K562 (cell line): ENCODE data around the gene DAB2IP.

Experiments used
- CHD4 ChIP-seq: fragments of 200-600 bp; sonication (generic); IDR thresholded peaks from 3 replicates; pipeline ENCODE4 v1.6.1; 2012; ENCODE audit warnings: low read depth, mild to moderate bottlenecking, mixed read lengths, low read length, inconsistent platforms; ENCODE audit not compliant: insufficient read depth, insufficient replicate concordance, poor library complexity, severe bottlenecking
- CTCF ChIP-seq, 3 experiments: IDR thresholded peaks in 2 of 3; conservative IDR thresholded peaks in 1 of 3; 2 replicates each; pipeline ENCODE4 v1.5.1; 2011 to 2012; ENCODE audit warnings: low read length in 3 of 3, mild to moderate bottlenecking in 3 of 3, control low read depth in 2 of 3, improper control_type of control experiment in 1 of 3, inconsistent platforms in 1 of 3, low read depth in 1 of 3, mixed read lengths in 1 of 3, moderate library complexity in 1 of 3; ENCODE audit not compliant: insufficient read depth in 2 of 3
- ELF4 ChIP-seq: fragments of 450-650 bp; formaldehyde crosslinking; IDR thresholded peaks from 2 replicates; pipeline ENCODE4 v1.4.0; 2022; ENCODE audit warnings: missing genetic modification characterization
- JUND ChIP-seq, 2 experiments: IDR thresholded peaks; 2 replicates in 1 of 2; 3 replicates in 1 of 2; pipeline ENCODE4 v1.6.1; 2011; ENCODE audit warnings: borderline replicate concordance in 2 of 2, low read depth in 2 of 2, low read length in 2 of 2, improper control_type of control experiment in 1 of 2, missing biosample characterization in 1 of 2, missing genetic modification characterization in 1 of 2, missing genetic modification reagents in 1 of 2
- MEF2A ChIP-seq: IDR thresholded peaks from 2 replicates; pipeline ENCODE4 v1.6.1; 2011; ENCODE audit warnings: low read depth, mild to moderate bottlenecking, low read length, moderate library complexity; ENCODE audit not compliant: control insufficient read depth
- NR1H2 ChIP-seq: sonication (generic); formaldehyde crosslinking; IDR thresholded peaks from 2 replicates; pipeline ENCODE4 v1.4.0; 2020; ENCODE audit warnings: mild to moderate bottlenecking, missing genetic modification reagents
- NR4A1 ChIP-seq, 2 experiments: fragments of 250-450 bp in 1 of 2; fragments of 450-650 bp in 1 of 2; sonication (Bioruptor Pico) in 1 of 2; IDR thresholded peaks; 2 replicates each; pipeline versions ENCODE4 v1.4.0 to v1.6.1; 2016 to 2020; ENCODE audit warnings: mild to moderate bottlenecking in 2 of 2, missing compliant biosample characterization in 1 of 2, missing genetic modification characterization in 1 of 2, moderate library complexity in 1 of 2
- NRF1 ChIP-seq, 2 experiments: fragments of 450-650 bp; IDR thresholded peaks in 1 of 2; conservative IDR thresholded peaks in 1 of 2; 2 replicates each; pipeline ENCODE4 v1.6.1; 2014; ENCODE audit warnings: mild to moderate bottlenecking in 2 of 2
- RERE ChIP-seq: sonication (generic); formaldehyde crosslinking; IDR thresholded peaks from 2 replicates; pipeline ENCODE4 v1.8.0; 2023; ENCODE audit warnings: missing genetic modification reagents, mild to moderate bottlenecking, borderline replicate concordance
- TARDBP ChIP-seq: fragments of 450-650 bp; IDR thresholded peaks from 2 replicates; pipeline ENCODE4 v1.6.1; 2016
- YY1 ChIP-seq, 3 experiments: IDR thresholded peaks; 2 replicates each; pipeline ENCODE4 v1.6.1; 2011; ENCODE audit warnings: low read length in 2 of 3, mild to moderate bottlenecking in 2 of 3, moderate library complexity in 2 of 3, borderline replicate concordance in 1 of 3, control low read depth in 1 of 3, low read depth in 1 of 3; ENCODE audit not compliant: insufficient read depth in 3 of 3, insufficient replicate concordance in 2 of 3, control insufficient read depth in 1 of 3, insufficient read length in 1 of 3; ENCODE audit errors: extremely low read depth in 1 of 3
- ZNF146 ChIP-seq: IDR thresholded peaks from one replicate; pipeline ENCODE4 v1.6.1; 2018; ENCODE audit warnings: missing compliant biosample characterization; ENCODE audit not compliant: unreplicated experiment
- ZSCAN32 ChIP-seq: fragments of 450-650 bp; formaldehyde crosslinking; IDR thresholded peaks from 2 replicates; pipeline ENCODE4 v1.4.0; 2020; ENCODE audit warnings: mild to moderate bottlenecking, moderate library complexity

GRCh38 chr9:121813519-121814210, 162.2 kb downstream of the DAB2IP start:
- TF ChIP-seq ZNF146 (no peak), ZSCAN32 (no peak), RERE (CRISPR knock-in tag) (no peak), ELF4 (CRISPR knock-in tag) (no peak), JUND (IDR thresholded peaks at IDR 0.05; ENCODE audit: borderline replicate concordance, low read depth, low read length) (no peak), JUND (tag; IDR thresholded peaks at IDR 0.05; ENCODE audit: borderline replicate concordance, low read depth, low read length) (no peak), TARDBP (no peak), NR4A1 (CRISPR knock-in tag; IDR thresholded peaks at IDR 0.05) (no peak), NR4A1 (tag; IDR thresholded peaks at IDR 0.05) (no peak), CHD4 (no peak), MEF2A (no peak), NRF1 (conservative IDR thresholded peaks at IDR 0.05 in 1 of 2, IDR thresholded peaks at IDR 0.05 in 1 of 2) (no peak), CTCF (IDR thresholded peaks at IDR 0.05 in 2 of 3, conservative IDR thresholded peaks at IDR 0.05 in 1 of 3; ENCODE audit: insufficient read depth in 2 of 3, low read depth in 1 of 3, low read length in 3 of 3) (no peak), NR1H2 (CRISPR knock-in tag) (no peak), YY1 (IDR thresholded peaks at IDR 0.05; ENCODE audit: borderline replicate concordance in 1 of 3, control insufficient read depth in 1 of 3, extremely low read depth in 1 of 3, insufficient read depth in 3 of 3, insufficient read length in 1 of 3, insufficient replicate concordance in 2 of 3, low read depth in 1 of 3, low read length in 2 of 3) (no peak)
